Vagina (tissue), 2 donors: ENCODE results near the gene EPN1.

Experiments used
- POLR2A ChIP-seq, 2 donors: fragments of 450-650 bp; IDR thresholded peaks; one replicate each; pipeline ENCODE4 v1.6.1; 2017; ENCODE audit warnings: antibody characterized with exemption in 2 of 2, mild to moderate bottlenecking in 2 of 2, moderate library complexity in 2 of 2
- POLR2AphosphoS5 ChIP-seq, 2 donors: sonication (generic); formaldehyde crosslinking; IDR thresholded peaks; one replicate each; pipeline ENCODE4 v1.9.0; 2017; ENCODE audit warnings: antibody characterized with exemption in 2 of 2, mild to moderate bottlenecking in 2 of 2, low read depth in 1 of 2; ENCODE audit not compliant: insufficient read depth in 1 of 2
- TF ChIP-seq, protein P1 (sequence below), 3 experiments: fragments of 450-650 bp in 2 of 3; fragments of 200-600 bp in 1 of 3; sonication (generic) in 1 of 3; IDR thresholded peaks; one replicate each; pipeline ENCODE4 v1.5.1; 2017 to 2019; ENCODE audit warnings: antibody characterized with exemption in 3 of 3, mild to moderate bottlenecking in 2 of 3, moderate library complexity in 2 of 3

DNA sequence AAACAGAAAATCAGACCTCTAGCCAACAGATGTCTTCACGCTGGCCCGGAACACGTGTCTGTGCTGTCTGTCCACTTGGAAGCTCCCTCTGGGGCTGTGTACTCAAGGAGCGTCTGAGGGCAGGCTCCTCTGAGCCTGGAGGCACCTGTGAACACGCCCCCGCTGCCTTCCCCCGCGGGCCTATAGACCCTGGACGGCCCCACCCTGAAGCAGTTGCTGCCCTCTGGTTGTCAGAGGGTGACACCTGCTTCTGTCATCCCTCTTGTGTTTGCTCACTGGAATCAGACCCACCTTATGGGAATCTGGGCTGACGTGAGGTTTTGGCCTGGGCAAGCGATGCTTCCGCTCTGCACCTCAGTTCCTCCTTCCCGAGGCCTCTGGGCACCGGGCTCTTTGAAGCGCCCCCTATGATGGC lies 19.2 kb downstream of the EPN1 start:
- TF ChIP-seq, protein P1, sequence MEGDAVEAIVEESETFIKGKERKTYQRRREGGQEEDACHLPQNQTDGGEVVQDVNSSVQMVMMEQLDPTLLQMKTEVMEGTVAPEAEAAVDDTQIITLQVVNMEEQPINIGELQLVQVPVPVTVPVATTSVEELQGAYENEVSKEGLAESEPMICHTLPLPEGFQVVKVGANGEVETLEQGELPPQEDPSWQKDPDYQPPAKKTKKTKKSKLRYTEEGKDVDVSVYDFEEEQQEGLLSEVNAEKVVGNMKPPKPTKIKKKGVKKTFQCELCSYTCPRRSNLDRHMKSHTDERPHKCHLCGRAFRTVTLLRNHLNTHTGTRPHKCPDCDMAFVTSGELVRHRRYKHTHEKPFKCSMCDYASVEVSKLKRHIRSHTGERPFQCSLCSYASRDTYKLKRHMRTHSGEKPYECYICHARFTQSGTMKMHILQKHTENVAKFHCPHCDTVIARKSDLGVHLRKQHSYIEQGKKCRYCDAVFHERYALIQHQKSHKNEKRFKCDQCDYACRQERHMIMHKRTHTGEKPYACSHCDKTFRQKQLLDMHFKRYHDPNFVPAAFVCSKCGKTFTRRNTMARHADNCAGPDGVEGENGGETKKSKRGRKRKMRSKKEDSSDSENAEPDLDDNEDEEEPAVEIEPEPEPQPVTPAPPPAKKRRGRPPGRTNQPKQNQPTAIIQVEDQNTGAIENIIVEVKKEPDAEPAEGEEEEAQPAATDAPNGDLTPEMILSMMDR (IDR thresholded peaks at IDR 0.05): no peak
- TF ChIP-seq POLR2A (IDR thresholded peaks at IDR 0.05) (no peak), POLR2AphosphoS5 (IDR thresholded peaks at IDR 0.05; ENCODE audit: insufficient read depth in 1 of 2, low read depth in 1 of 2) (no peak)
